Neural cell (in vitro differentiated cells): ENCODE results near the gene MYL7. TPM values are rescaled to one million over a fixed set of nuclear protein-coding genes. Genes with fewer than 3 reads are reported as not detected.

Source experiments
- H2AFZ ChIP-seq: fragments of 200-600, 300-800 bp; sonication (generic), shearing (Covaris generic); 2 replicates; pipeline ENCODE4 v1.6.0; 2014; ENCODE audit warnings: low read depth, mild to moderate bottlenecking, antibody characterized with exemption, low read length, moderate library complexity
- H3F3A ChIP-seq: fragments of 200-600 bp; shearing (Covaris generic); 2 replicates; pipeline ENCODE4 v1.6.1; 2016; ENCODE audit warnings: mild to moderate bottlenecking, moderate library complexity, mixed read lengths, antibody characterized with exemption, low read length; ENCODE audit not compliant: insufficient read depth, poor library complexity, severe bottlenecking
- H3K27ac ChIP-seq: fragments of 200-600, 300-800 bp; sonication (generic), shearing (Covaris generic); 2 replicates; pipeline ENCODE4 v1.5.1; 2014; ENCODE audit warnings: mild to moderate bottlenecking, low read length, moderate library complexity
- H3K27me3 ChIP-seq: fragments of 300-800, 200-600 bp; sonication (generic), shearing (Covaris generic); 2 replicates; pipeline ENCODE4 v1.6.0; 2014; ENCODE audit warnings: mild to moderate bottlenecking, low read depth, low read length, moderate library complexity; ENCODE audit not compliant: insufficient read depth
- H3K36me3 ChIP-seq: fragments of 300-800, 200-600 bp; sonication (generic), shearing (Covaris generic); 2 replicates; pipeline ENCODE4 v1.5.1; 2014; ENCODE audit warnings: mild to moderate bottlenecking, antibody characterized with exemption, low read length, moderate library complexity; ENCODE audit not compliant: insufficient read depth
- H3K4me2 ChIP-seq: fragments of 300-800, 200-600 bp; sonication (generic), shearing (Covaris generic); 2 replicates; pipeline ENCODE4 v1.6.0; 2014; ENCODE audit warnings: mild to moderate bottlenecking, low read length
- H3K4me3 ChIP-seq: fragments of 300-800, 200-600 bp; sonication (generic), shearing (Covaris generic); 2 replicates; pipeline ENCODE4 v1.5.1; 2014; ENCODE audit warnings: mild to moderate bottlenecking, low read length, moderate library complexity
- H3K79me2 ChIP-seq: fragments of 200-600 bp; shearing (Covaris generic); replicated peaks from 2 replicates; pipeline ENCODE4 v1.6.0; 2014; ENCODE audit warnings: mild to moderate bottlenecking, low read length, moderate library complexity; ENCODE audit not compliant: insufficient read depth
- H3K9ac ChIP-seq: fragments of 300-800, 200-600 bp; sonication (generic), shearing (Covaris generic); 2 replicates; pipeline ENCODE4 v1.6.1; 2016; ENCODE audit warnings: mild to moderate bottlenecking, low read length, mixed read lengths
- H3K9me2 ChIP-seq: fragments of 200-600 bp; shearing (Covaris generic); 2 replicates; pipeline ENCODE4 v1.6.1; 2016; ENCODE audit warnings: mild to moderate bottlenecking, low read length, mixed read lengths; ENCODE audit not compliant: insufficient read depth
- H3K9me3 ChIP-seq: fragments of 200-600, 300-800 bp; sonication (generic), shearing (Covaris generic); 2 replicates; pipeline ENCODE4 v1.6.1; 2016; ENCODE audit warnings: mild to moderate bottlenecking, mixed run types, low read length, moderate library complexity, mixed read lengths
- H4K20me1 ChIP-seq: fragments of 200-600 bp; shearing (Covaris generic); 2 replicates; pipeline ENCODE4 v1.6.1; 2016; ENCODE audit warnings: mild to moderate bottlenecking, mixed run types; ENCODE audit not compliant: insufficient read depth
- EP300 ChIP-seq: fragments of 450-650 bp; conservative IDR thresholded peaks from 2 replicates; pipeline ENCODE4 v1.6.1; 2014; ENCODE audit warnings: antibody characterized with exemption, mild to moderate bottlenecking, moderate library complexity; ENCODE audit not compliant: poor library complexity, severe bottlenecking
- EZH2 ChIP-seq: fragments of 200-600, 300-800 bp; shearing (Covaris generic), sonication (generic); IDR thresholded peaks from 2 replicates; pipeline ENCODE4 v1.6.1; 2014; ENCODE audit warnings: antibody characterized with exemption, low read length, borderline replicate concordance, mild to moderate bottlenecking; ENCODE audit not compliant: insufficient read depth, poor library complexity, severe bottlenecking
- MXI1 ChIP-seq: fragments of 450-650 bp; conservative IDR thresholded peaks from 2 replicates; pipeline ENCODE4 v1.6.1; 2014; ENCODE audit warnings: antibody characterized with exemption, mild to moderate bottlenecking; ENCODE audit not compliant: poor library complexity, severe bottlenecking
- POLR2AphosphoS5 ChIP-seq: IDR thresholded peaks from 2 replicates; pipeline ENCODE4 v1.6.1; 2012
- RAD21 ChIP-seq: fragments of 450-650 bp; conservative IDR thresholded peaks from 2 replicates; pipeline ENCODE4 v1.6.1; 2014; ENCODE audit warnings: antibody characterized with exemption, mild to moderate bottlenecking, moderate library complexity
- SMC3 ChIP-seq: fragments of 450-650 bp; conservative IDR thresholded peaks from 2 replicates; pipeline ENCODE4 v1.6.1; 2014; ENCODE audit warnings: antibody characterized with exemption, mild to moderate bottlenecking, moderate library complexity; ENCODE audit not compliant: poor library complexity
- TAF1 ChIP-seq: IDR thresholded peaks from 2 replicates; pipeline ENCODE4 v1.6.1; 2012; ENCODE audit warnings: low read depth
- polyA plus RNA-seq: library from polyadenylated mRNA; depleted of rRNA; stranded (reverse); fragments of >200 nt; gene quantifications from 2 replicates; pipeline ENCODE4 v1.2.3, GENCODE V29; 2014
- TF ChIP-seq, protein P1 (sequence below): IDR thresholded peaks from 2 replicates; pipeline ENCODE4 v1.6.1; 2012; ENCODE audit warnings: borderline replicate concordance
- TF ChIP-seq, protein P2 (sequence below): fragments of 450-650 bp; IDR thresholded peaks from 2 replicates; pipeline ENCODE4 v1.5.1; 2014; ENCODE audit warnings: antibody characterized with exemption, mild to moderate bottlenecking, moderate library complexity; ENCODE audit not compliant: poor library complexity, severe bottlenecking

Gene MYL7
- polyA plus RNA-seq, 1 donor from 2014 or later = 0.76 TPM

DNA sequence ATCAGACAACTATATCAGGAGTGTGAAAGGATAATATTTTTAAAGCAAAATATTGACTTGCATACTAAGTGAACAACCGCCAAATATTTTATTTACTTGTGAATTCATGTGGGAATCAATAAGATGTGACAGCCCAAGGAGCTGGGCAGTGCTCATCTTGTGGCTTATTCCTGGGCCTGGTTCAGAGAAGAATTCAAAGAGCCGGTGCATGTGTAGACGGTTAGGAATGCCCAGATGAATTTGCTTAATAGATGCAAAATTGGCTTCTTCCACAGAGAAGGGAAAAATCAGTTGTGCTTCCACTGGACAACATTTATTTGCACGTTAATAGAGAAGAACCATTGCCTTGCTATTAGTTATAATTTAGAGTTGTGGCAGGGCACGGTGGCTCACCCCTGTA is 4.4 kb downstream of the MYL7 start:
- H3F3A ChIP-seq = no peaks in the 10 kb centered on the region
- H3K9ac ChIP-seq = no peak overlapping the region
- no peaks in the 10 kb centered on the region for H3K79me2 ChIP-seq
- H2AFZ ChIP-seq = no peak overlapping the region
- H3K9me3 ChIP-seq = no peaks in the 10 kb centered on the region
- no peak overlapping the region for H3K4me2 ChIP-seq
- no peaks in the 10 kb centered on the region for H3K27me3 ChIP-seq
- no peak overlapping the region for H3K4me3 ChIP-seq
- H3K27ac ChIP-seq = no peak overlapping the region
- TF ChIP-seq SMC3 = no peak
- no peak for TF ChIP-seq POLR2AphosphoS5
- TF ChIP-seq, protein P1, sequence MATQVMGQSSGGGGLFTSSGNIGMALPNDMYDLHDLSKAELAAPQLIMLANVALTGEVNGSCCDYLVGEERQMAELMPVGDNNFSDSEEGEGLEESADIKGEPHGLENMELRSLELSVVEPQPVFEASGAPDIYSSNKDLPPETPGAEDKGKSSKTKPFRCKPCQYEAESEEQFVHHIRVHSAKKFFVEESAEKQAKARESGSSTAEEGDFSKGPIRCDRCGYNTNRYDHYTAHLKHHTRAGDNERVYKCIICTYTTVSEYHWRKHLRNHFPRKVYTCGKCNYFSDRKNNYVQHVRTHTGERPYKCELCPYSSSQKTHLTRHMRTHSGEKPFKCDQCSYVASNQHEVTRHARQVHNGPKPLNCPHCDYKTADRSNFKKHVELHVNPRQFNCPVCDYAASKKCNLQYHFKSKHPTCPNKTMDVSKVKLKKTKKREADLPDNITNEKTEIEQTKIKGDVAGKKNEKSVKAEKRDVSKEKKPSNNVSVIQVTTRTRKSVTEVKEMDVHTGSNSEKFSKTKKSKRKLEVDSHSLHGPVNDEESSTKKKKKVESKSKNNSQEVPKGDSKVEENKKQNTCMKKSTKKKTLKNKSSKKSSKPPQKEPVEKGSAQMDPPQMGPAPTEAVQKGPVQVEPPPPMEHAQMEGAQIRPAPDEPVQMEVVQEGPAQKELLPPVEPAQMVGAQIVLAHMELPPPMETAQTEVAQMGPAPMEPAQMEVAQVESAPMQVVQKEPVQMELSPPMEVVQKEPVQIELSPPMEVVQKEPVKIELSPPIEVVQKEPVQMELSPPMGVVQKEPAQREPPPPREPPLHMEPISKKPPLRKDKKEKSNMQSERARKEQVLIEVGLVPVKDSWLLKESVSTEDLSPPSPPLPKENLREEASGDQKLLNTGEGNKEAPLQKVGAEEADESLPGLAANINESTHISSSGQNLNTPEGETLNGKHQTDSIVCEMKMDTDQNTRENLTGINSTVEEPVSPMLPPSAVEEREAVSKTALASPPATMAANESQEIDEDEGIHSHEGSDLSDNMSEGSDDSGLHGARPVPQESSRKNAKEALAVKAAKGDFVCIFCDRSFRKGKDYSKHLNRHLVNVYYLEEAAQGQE = no peak
- TF ChIP-seq EZH2 = no peak
- TF ChIP-seq MXI1 = no peak
- TF ChIP-seq RAD21 = no peak
- no peak for TF ChIP-seq EP300
- TF ChIP-seq, protein P2, sequence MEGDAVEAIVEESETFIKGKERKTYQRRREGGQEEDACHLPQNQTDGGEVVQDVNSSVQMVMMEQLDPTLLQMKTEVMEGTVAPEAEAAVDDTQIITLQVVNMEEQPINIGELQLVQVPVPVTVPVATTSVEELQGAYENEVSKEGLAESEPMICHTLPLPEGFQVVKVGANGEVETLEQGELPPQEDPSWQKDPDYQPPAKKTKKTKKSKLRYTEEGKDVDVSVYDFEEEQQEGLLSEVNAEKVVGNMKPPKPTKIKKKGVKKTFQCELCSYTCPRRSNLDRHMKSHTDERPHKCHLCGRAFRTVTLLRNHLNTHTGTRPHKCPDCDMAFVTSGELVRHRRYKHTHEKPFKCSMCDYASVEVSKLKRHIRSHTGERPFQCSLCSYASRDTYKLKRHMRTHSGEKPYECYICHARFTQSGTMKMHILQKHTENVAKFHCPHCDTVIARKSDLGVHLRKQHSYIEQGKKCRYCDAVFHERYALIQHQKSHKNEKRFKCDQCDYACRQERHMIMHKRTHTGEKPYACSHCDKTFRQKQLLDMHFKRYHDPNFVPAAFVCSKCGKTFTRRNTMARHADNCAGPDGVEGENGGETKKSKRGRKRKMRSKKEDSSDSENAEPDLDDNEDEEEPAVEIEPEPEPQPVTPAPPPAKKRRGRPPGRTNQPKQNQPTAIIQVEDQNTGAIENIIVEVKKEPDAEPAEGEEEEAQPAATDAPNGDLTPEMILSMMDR = no peak
- TF ChIP-seq TAF1 = no peak
- H3K36me3 ChIP-seq = no peaks in the 10 kb centered on the region
- H4K20me1 ChIP-seq = no peaks in the 10 kb centered on the region
- no peaks in the 10 kb centered on the region for H3K9me2 ChIP-seq

DNA sequence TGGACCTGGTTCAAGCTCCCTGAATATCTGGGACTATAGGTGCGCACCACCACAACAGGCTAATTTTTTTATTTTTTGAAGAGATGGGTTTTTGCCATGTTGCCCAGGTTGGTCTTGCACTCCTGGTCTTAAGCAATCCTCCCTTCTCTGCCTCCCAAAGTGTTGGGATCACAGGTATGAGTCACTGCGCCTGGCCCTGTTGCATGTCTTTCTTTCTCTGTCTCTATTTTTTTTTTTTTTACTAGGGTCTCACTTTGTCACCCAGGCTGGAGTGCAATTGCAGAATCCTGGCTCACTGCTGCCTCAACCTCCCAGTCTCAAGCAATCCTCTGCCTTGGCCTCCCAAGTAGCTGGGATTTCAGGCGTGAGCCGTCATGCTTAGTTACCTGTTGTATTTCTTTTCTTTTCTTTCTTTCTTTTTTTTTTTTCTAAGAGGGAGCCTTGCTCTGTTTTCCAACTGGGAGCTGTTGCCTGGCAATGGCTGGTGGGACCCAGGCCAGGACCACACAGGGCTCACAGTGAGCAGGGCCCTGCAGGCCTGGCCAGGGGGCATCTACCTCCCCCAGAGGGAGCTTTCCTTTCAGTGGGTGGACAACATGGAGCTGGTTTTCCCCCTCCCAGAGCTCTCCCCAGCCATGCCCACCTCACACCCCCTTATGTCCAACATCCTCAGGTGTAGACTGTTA is 6.0 kb downstream of the MYL7 start:
- H3K79me2 ChIP-seq = no peaks in the 10 kb centered on the region
- no peak overlapping the region for H3K27ac ChIP-seq
- H3K9me3 ChIP-seq = no peaks in the 10 kb centered on the region
- no peaks in the 10 kb centered on the region for H3F3A ChIP-seq
- H3K27me3 ChIP-seq = no peaks in the 10 kb centered on the region
- H3K4me3 ChIP-seq = no peak overlapping the region
- no peak overlapping the region for H3K9ac ChIP-seq
- H3K9me2 ChIP-seq = no peaks in the 10 kb centered on the region
- no peaks in the 10 kb centered on the region for H3K36me3 ChIP-seq
- H4K20me1 ChIP-seq = no peaks in the 10 kb centered on the region
- H2AFZ ChIP-seq = no peak overlapping the region
- no peak for TF ChIP-seq EZH2
- TF ChIP-seq, protein P2 = no peak
- no peak for TF ChIP-seq SMC3
- TF ChIP-seq POLR2AphosphoS5 = no peak
- TF ChIP-seq RAD21 = no peak
- TF ChIP-seq TAF1 = no peak
- TF ChIP-seq MXI1 = no peak
- TF ChIP-seq, protein P1 = no peak
- no peak for TF ChIP-seq EP300
- H3K4me2 ChIP-seq = no peak overlapping the region
